NCI-H187 (cell line): ENCODE data around the gene METTL17.

ENCODE experiments used
- DNase-seq, 2 experiments: peaks; one replicate each; lab custom pipeline; 2025; lab: John Stamatoyannopoulos, UW

The METTL17 gene

DNA sequence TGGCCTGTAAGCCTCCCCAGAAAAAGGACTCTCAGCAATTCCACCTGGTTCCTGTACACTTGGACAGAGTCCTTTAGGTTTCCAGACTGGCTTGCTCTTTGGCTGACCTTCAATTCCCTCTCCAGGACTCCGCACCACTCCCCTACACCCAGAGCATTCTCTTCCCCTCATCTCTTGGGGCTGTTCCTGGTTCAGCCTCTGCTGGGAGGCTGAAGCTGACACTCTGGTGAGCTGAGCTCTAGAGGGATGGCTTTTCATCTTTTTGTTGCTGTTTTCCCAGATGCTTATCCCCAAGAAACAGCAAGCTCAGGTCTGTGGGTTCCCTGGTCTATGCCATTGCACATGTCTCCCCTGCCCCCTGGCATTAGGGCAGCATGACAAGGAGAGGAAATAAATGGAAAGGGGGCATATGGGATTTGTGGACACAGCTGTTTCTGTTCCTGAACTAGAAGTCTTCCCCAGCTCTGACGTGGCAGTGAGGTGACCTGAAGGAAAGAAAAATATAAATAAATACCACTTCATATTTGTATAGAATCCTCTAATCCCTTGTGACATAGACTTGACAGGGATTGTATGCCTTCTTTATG, 53.7 kb downstream of the METTL17 start:
- DNase-seq: no peak

GRCh38 chr14:21043974-21044618, 54.3 kb downstream of the METTL17 start:
- DNase-seq: no peak
